GM12864 (cell line): ENCODE measurements around the gene EDN3.

ENCODE experiments used
- DNase-seq: peaks from one replicate; pipeline ENCODE4 v3.0.0-alpha.2; 2011; ENCODE audit warnings: low read depth
- H3K4me3 ChIP-seq: 2 replicates; pipeline ENCODE4 v1.5.1; 2011; ENCODE audit warnings: mild to moderate bottlenecking, low read depth, low read length, control low read depth
- CTCF ChIP-seq: IDR thresholded peaks from 2 replicates; pipeline ENCODE4 v1.5.1; 2011; ENCODE audit warnings: low read depth, mild to moderate bottlenecking, moderate library complexity, low read length, control low read depth, inconsistent platforms; ENCODE audit errors: missing control alignments

The EDN3 gene

GRCh38 chr20:59291740-59292383 lies 8.5 kb upstream of the EDN3 start:
- H3K4me3 ChIP-seq = no peak overlapping the region
- no peak for DNase-seq
- no peak for TF ChIP-seq CTCF

- TF ChIP-seq CTCF = no peak
- H3K4me3 ChIP-seq = no peak overlapping the region
- no peak for DNase-seq
Measured at GRCh38 chr20:59295531-59295930, 4.9 kb upstream of the EDN3 start.

GRCh38 chr20:59297686-59298085 lies 2.7 kb upstream of the EDN3 start:
- DNase-seq = no peak
- no peak for TF ChIP-seq CTCF
- H3K4me3 ChIP-seq = no peak overlapping the region

- H3K4me3 ChIP-seq = no peak overlapping the region
- DNase-seq = no peak
- no peak for TF ChIP-seq CTCF
Measured at GRCh38 chr20:59299945-59300332, 472 bp upstream of the EDN3 start.

- no peak for TF ChIP-seq CTCF
- DNase-seq = no peak
Measured at GRCh38 chr20:59301343-59302007, 1.1 kb downstream of the EDN3 start.

GRCh38 chr20:59305908-59306655 lies 5.7 kb downstream of the EDN3 start:
- no peak for TF ChIP-seq CTCF
- no peak for DNase-seq
- H3K4me3 ChIP-seq = no peak overlapping the region

More at GRCh38 chr20:59301343-59302007, 1.1 kb downstream of the EDN3 start:
- H3K4me3 ChIP-seq = no peak overlapping the region
